Measurements from ENCODE around the gene ME3.

DNA sequence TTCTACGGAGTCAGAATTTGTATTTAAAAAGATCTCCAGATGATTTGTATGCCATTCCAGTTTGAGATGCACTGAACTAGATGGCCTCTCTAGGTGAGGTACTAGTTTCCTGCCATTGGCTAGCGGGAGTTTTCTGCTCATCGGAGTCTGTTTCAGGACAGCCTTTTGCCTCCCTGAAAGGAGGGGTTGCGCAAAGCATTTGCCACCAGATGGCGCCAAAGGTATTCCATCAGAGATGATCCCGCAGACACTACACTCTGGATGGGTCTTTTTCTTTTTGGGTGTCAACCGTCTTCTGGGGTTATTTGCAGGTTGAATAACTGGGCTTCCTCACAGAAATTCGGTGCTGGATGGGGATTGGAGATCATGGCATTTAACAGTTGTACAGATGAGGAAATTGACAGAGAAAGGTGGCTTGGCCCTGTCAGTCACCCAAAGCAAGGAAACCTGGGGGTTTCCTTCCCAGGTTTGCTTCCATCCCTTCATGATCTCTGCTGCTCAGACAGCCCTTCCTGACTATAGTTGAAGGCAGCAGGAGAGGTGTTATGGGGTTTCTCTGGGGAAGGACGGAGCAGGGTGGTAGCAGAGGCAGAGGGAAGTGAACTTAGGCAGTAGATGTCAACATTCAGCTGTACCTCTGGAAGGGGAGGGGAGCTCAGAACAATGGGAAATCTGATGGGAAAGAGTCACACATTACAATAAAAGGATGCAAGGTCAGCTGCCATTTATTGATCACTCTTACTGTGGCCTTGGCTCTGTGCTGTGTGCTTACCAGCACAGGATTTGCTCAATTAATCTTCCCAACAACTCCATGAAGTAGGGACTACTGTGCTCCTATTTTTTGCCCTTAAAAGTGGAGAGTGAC, 216.1 kb downstream of the ME3 start:
- TF ChIP-seq, protein P1, sequence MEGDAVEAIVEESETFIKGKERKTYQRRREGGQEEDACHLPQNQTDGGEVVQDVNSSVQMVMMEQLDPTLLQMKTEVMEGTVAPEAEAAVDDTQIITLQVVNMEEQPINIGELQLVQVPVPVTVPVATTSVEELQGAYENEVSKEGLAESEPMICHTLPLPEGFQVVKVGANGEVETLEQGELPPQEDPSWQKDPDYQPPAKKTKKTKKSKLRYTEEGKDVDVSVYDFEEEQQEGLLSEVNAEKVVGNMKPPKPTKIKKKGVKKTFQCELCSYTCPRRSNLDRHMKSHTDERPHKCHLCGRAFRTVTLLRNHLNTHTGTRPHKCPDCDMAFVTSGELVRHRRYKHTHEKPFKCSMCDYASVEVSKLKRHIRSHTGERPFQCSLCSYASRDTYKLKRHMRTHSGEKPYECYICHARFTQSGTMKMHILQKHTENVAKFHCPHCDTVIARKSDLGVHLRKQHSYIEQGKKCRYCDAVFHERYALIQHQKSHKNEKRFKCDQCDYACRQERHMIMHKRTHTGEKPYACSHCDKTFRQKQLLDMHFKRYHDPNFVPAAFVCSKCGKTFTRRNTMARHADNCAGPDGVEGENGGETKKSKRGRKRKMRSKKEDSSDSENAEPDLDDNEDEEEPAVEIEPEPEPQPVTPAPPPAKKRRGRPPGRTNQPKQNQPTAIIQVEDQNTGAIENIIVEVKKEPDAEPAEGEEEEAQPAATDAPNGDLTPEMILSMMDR (IDR thresholded peaks at IDR 0.05) = peak; percentile 82 to 88 (median 85)
- no peak for TF ChIP-seq POLR2A (IDR thresholded peaks at IDR 0.05)
